GM12892 (cell line): Measurements from ENCODE around the gene CD74.
"Not testable (repeated sequence)": the region's sequence is repeated elsewhere in the genome, so short reads cannot be mapped to it uniquely, and the experiment has no call there.

Experiments
- POLR2A ChIP-seq: IDR thresholded peaks from 2 replicates; pipeline ENCODE4 v1.6.1; 2011; ENCODE audit warnings: low read depth, low read length, control low read depth
- POLR2AphosphoS5 ChIP-seq: IDR thresholded peaks from 2 replicates; pipeline ENCODE4 v1.6.1; 2011; ENCODE audit warnings: low read depth, low read length, control low read depth
- TAF1 ChIP-seq: IDR thresholded peaks from 2 replicates; pipeline ENCODE4 v1.6.1; 2011; ENCODE audit warnings: low read depth, mild to moderate bottlenecking, control low read depth, low read length, borderline replicate concordance

DNA sequence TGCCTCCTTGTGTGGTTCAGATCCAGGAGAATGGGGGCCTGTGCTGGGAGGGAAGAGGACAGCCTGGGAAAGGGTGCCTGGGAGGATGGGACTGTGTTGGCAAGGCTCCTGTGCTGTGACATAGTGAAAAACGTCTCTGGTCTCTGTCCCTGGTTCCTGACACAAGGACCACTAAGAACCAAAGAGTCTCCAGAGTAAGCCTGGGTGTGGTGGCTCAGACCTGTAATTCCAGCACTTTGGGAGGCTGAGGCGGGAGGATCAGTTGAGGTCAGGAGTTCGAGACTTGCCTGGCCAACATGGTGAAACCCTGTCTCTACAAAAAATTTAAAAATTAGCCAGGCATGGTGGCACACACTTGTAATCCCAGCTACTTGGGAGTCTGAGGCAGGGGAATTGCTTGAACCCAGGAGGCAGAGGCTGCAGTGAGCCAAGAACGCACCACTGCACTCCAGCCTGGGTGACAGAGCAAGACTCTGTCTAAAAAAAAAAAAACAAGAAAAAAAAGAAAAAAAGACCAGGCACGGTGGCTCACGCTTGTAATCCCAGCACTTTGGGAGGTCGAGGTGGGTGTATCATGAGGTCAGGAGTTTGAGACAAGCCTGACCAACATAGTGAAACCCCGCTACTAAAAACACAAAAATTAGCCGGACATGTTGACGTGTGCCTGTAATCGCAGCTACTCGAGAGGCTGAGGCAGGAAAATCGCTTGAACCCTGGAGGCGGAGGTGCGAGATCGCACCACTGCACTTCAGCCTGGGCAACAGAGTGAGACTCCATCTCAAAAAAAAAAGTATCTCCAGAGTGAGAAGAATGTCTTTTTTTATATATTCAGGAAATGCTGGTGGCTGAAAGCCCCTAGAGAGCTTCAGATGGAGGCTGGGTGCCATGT is 1.4 kb upstream of the CD74 start:
- not testable (repeated sequence) for TF ChIP-seq POLR2A, POLR2AphosphoS5, TAF1
